Effector memory CD4-positive, alpha-beta T cell (primary cell): ENCODE measurements around the gene COL7A1.

Experiments
- DNase-seq, 3 donors: peaks; one replicate each; pipeline ENCODE4 v3.0.0-alpha.2; 2020
- H3K27ac ChIP-seq: 2 replicates; pipeline ENCODE4 v1.7.0; 2013; ENCODE audit warnings: mild to moderate bottlenecking, low read length, moderate library complexity; ENCODE audit not compliant: insufficient read depth, poor library complexity, severe bottlenecking
- H3K27me3 ChIP-seq: replicated peaks from 2 replicates; pipeline ENCODE4 v1.7.0; 2013; ENCODE audit warnings: mild to moderate bottlenecking, low read length; ENCODE audit not compliant: insufficient read depth, control insufficient read depth, poor library complexity, severe bottlenecking
- H3K36me3 ChIP-seq: 2 replicates; pipeline ENCODE4 v1.7.0; 2013; ENCODE audit warnings: mild to moderate bottlenecking, low read length, moderate library complexity; ENCODE audit not compliant: control insufficient read depth, insufficient read depth
- H3K4me1 ChIP-seq: 2 replicates; pipeline ENCODE4 v1.7.0; 2013; ENCODE audit warnings: low read length, mild to moderate bottlenecking; ENCODE audit not compliant: control insufficient read depth, insufficient read depth, poor library complexity, severe bottlenecking
- H3K4me3 ChIP-seq: 2 replicates; pipeline ENCODE4 v1.7.0; 2013; ENCODE audit warnings: low read length, low read depth, mild to moderate bottlenecking; ENCODE audit not compliant: insufficient read depth, poor library complexity, severe bottlenecking
- H3K9me3 ChIP-seq: 2 replicates; pipeline ENCODE4 v1.7.0; 2013; ENCODE audit warnings: mild to moderate bottlenecking, low read length, moderate library complexity; ENCODE audit not compliant: control insufficient read depth

Gene COL7A1

GRCh38 chr3:48528754-48529153 lies 66.4 kb downstream of the COL7A1 start:
- H3K9me3 ChIP-seq, result no peaks in the 10 kb centered on the region
- H3K4me1 ChIP-seq, result no peaks in the 10 kb centered on the region
- no peak for DNase-seq
- H3K27ac ChIP-seq, result no peak overlapping the region
- H3K36me3 ChIP-seq, result no peaks in the 10 kb centered on the region
- H3K27me3 ChIP-seq, result no peaks in the 10 kb centered on the region
- H3K4me3 ChIP-seq, result no peak overlapping the region

- H3K27me3 ChIP-seq, result no peaks in the 10 kb centered on the region
- no peaks in the 10 kb centered on the region for H3K4me1 ChIP-seq
- DNase-seq, result no peak
- H3K4me3 ChIP-seq, result no peak overlapping the region
- H3K9me3 ChIP-seq, result no peaks in the 10 kb centered on the region
- no peak overlapping the region for H3K27ac ChIP-seq
- no peaks in the 10 kb centered on the region for H3K36me3 ChIP-seq
Observed at GRCh38 chr3:48528048-48528447, 67.1 kb downstream of the COL7A1 start.

- Histone ChIP-seq H3K27ac (no peak overlapping the region), H3K4me3 (no peak overlapping the region), H3K36me3 (no peaks in the 10 kb centered on the region), H3K4me1 (peaks cover 3% of the 10 kb centered on the region), H3K27me3 (no peaks in the 10 kb centered on the region), H3K9me3 (no peaks in the 10 kb centered on the region)
- DNase-seq, result no peak
Observed at GRCh38 chr3:48524970-48525369, 70.2 kb downstream of the COL7A1 start.

GRCh38 chr3:48521635-48522034 lies 73.5 kb downstream of the COL7A1 start:
- H3K4me3 ChIP-seq, result no peak overlapping the region
- no peaks in the 10 kb centered on the region for H3K27me3 ChIP-seq
- H3K4me1 ChIP-seq, result peaks cover 36% of the 10 kb centered on the region
- DNase-seq, result no peak
- H3K9me3 ChIP-seq, result no peaks in the 10 kb centered on the region
- no peaks in the 10 kb centered on the region for H3K36me3 ChIP-seq
- no peak overlapping the region for H3K27ac ChIP-seq

GRCh38 chr3:48519277-48519643 lies 75.9 kb downstream of the COL7A1 start:
- DNase-seq, result no peak
- H3K4me1 ChIP-seq, result peaks cover 60% of the 10 kb centered on the region
- no peak overlapping the region for H3K4me3 ChIP-seq
- H3K36me3 ChIP-seq, result no peaks in the 10 kb centered on the region
- H3K27ac ChIP-seq, result no peak overlapping the region
- H3K9me3 ChIP-seq, result no peaks in the 10 kb centered on the region
- H3K27me3 ChIP-seq, result no peaks in the 10 kb centered on the region

- Histone ChIP-seq H3K27ac (no peak overlapping the region), H3K9me3 (no peaks in the 10 kb centered on the region), H3K4me1 (peaks cover 65% of the 10 kb centered on the region), H3K36me3 (no peaks in the 10 kb centered on the region), H3K4me3 (no peak overlapping the region), H3K27me3 (no peaks in the 10 kb centered on the region)
- DNase-seq, result no peak
Observed at GRCh38 chr3:48518638-48519276, 76.4 kb downstream of the COL7A1 start.

GRCh38 chr3:48518069-48518468 lies 77.1 kb downstream of the COL7A1 start:
- Histone ChIP-seq H3K4me3 (no peak overlapping the region), H3K36me3 (no peaks in the 10 kb centered on the region), H3K27ac (no peak overlapping the region), H3K27me3 (no peaks in the 10 kb centered on the region), H3K4me1 (peaks cover 67% of the 10 kb centered on the region), H3K9me3 (no peaks in the 10 kb centered on the region)
- no peak for DNase-seq

GRCh38 chr3:48516571-48516970 lies 78.6 kb downstream of the COL7A1 start:
- Histone ChIP-seq H3K4me1 (peaks cover 67% of the 10 kb centered on the region), H3K4me3 (peak overlapping the region; percentile 39), H3K27me3 (no peaks in the 10 kb centered on the region), H3K27ac (no peak overlapping the region), H3K36me3 (no peaks in the 10 kb centered on the region), H3K9me3 (no peaks in the 10 kb centered on the region)
- no peak for DNase-seq

- Histone ChIP-seq H3K9me3 (no peaks in the 10 kb centered on the region), H3K36me3 (no peaks in the 10 kb centered on the region), H3K27me3 (no peaks in the 10 kb centered on the region), H3K4me1 (peaks cover 61% of the 10 kb centered on the region), H3K4me3 (peak overlapping the region; percentile 23), H3K27ac (no peak overlapping the region)
- peak in 1 of 3 donors; percentile 8 for DNase-seq
Observed at GRCh38 chr3:48514431-48515227, 80.5 kb downstream of the COL7A1 start.
